Neuronal stem cell (in vitro differentiated cells): ENCODE data around the gene ARMC12.

Experiments
- DNase-seq: peaks from one replicate; pipeline ENCODE4 v3.0.0-alpha.2; 2013; ENCODE audit warnings: low spot score
- H2AFZ ChIP-seq: one replicate; pipeline ENCODE4 v1.6.1; 2013; ENCODE audit warnings: mild to moderate bottlenecking, low read length, inconsistent platforms
- H2AK5ac ChIP-seq: 2 replicates; pipeline ENCODE4 v1.6.1; 2013; ENCODE audit warnings: low read depth, mild to moderate bottlenecking, inconsistent platforms, low read length, moderate library complexity, mixed read lengths
- H2BK120ac ChIP-seq: 2 replicates; pipeline ENCODE4 v1.6.1; 2013; ENCODE audit warnings: low read depth, mild to moderate bottlenecking, inconsistent platforms, low read length, moderate library complexity, mixed read lengths
- H2BK12ac ChIP-seq: one replicate; pipeline ENCODE4 v1.6.1; 2013; ENCODE audit warnings: low read length, inconsistent platforms
- H2BK15ac ChIP-seq: 2 replicates; pipeline ENCODE4 v1.6.1; 2013; ENCODE audit warnings: mild to moderate bottlenecking, low read length, inconsistent platforms, mixed read lengths
- H2BK5ac ChIP-seq: one replicate; pipeline ENCODE4 v1.6.1; 2013; ENCODE audit warnings: inconsistent platforms, mild to moderate bottlenecking, low read length, moderate library complexity
- H3K14ac ChIP-seq: one replicate; pipeline ENCODE4 v1.6.1; 2013; ENCODE audit warnings: low read length, inconsistent platforms
- H3K18ac ChIP-seq: 2 replicates; pipeline ENCODE4 v1.6.1; 2013; ENCODE audit warnings: low read length, inconsistent platforms
- H3K23ac ChIP-seq: 2 replicates; pipeline ENCODE4 v1.6.1; 2013; ENCODE audit warnings: low read depth, mild to moderate bottlenecking, mixed read lengths, low read length, inconsistent platforms; ENCODE audit not compliant: poor library complexity
- H3K27ac ChIP-seq: replicated peaks from 3 replicates; pipeline ENCODE4 v1.5.1; 2013; ENCODE audit warnings: low read length, inconsistent platforms
- H3K27me3 ChIP-seq, 3 experiments: 2 replicates each; pipeline ENCODE4 v1.6.1; 2013; ENCODE audit warnings: low read length in 3 of 3, mild to moderate bottlenecking in 2 of 3, inconsistent platforms in 1 of 3, low read depth in 1 of 3, mixed read lengths in 1 of 3, moderate library complexity in 1 of 3; ENCODE audit not compliant: control insufficient read depth in 3 of 3, insufficient read depth in 3 of 3
- H3K36me3 ChIP-seq, 2 donors: replicated peaks in 1 of 2; 2 replicates each; pipeline ENCODE4 v1.6.1; 2013; ENCODE audit warnings: low read length in 2 of 2; ENCODE audit not compliant: control insufficient read depth in 2 of 2, insufficient read depth in 2 of 2
- H3K4ac ChIP-seq: 2 replicates; pipeline ENCODE4 v1.6.1; 2013; ENCODE audit warnings: inconsistent platforms, mild to moderate bottlenecking, low read length, moderate library complexity
- H3K4me1 ChIP-seq, 2 donors: 1 replicate in 1 of 2; 2 replicates in 1 of 2; pipeline ENCODE4 v1.6.1; 2013; ENCODE audit warnings: low read length in 2 of 2, low read depth in 1 of 2; ENCODE audit not compliant: control insufficient read depth in 2 of 2, insufficient read depth in 1 of 2
- H3K4me2 ChIP-seq: one replicate; pipeline ENCODE4 v1.6.1; 2013; ENCODE audit warnings: mild to moderate bottlenecking, low read length, inconsistent platforms; ENCODE audit not compliant: insufficient read depth, poor library complexity, severe bottlenecking
- H3K4me3 ChIP-seq, 2 donors: 2 replicates each; pipeline ENCODE4 v1.5.1; 2013; ENCODE audit warnings: low read length in 2 of 2, mild to moderate bottlenecking in 2 of 2, inconsistent platforms in 1 of 2, moderate library complexity in 1 of 2
- H3K79me1 ChIP-seq: one replicate; pipeline ENCODE4 v1.6.1; 2013; ENCODE audit warnings: low read depth, mild to moderate bottlenecking, inconsistent platforms, low read length, moderate library complexity
- H3K9ac ChIP-seq: one replicate; pipeline ENCODE4 v1.6.1; 2013; ENCODE audit warnings: mild to moderate bottlenecking, low read depth, low read length, inconsistent platforms; ENCODE audit not compliant: poor library complexity
- H3K9me3 ChIP-seq, 2 donors: replicated peaks in 1 of 2; 2 replicates each; pipeline versions ENCODE3 to v1.6.1; 2013; ENCODE audit warnings: low read length in 2 of 2, mild to moderate bottlenecking in 2 of 2, inconsistent platforms in 1 of 2, low read depth in 1 of 2, mixed read lengths in 1 of 2, moderate library complexity in 1 of 2; ENCODE audit not compliant: control insufficient read depth in 2 of 2, insufficient read depth in 1 of 2
- H4K8ac ChIP-seq: one replicate; pipeline ENCODE4 v1.6.1; 2013; ENCODE audit warnings: low read depth, mild to moderate bottlenecking, inconsistent platforms, low read length, moderate library complexity
- H4K91ac ChIP-seq: one replicate; pipeline ENCODE4 v1.6.1; 2013; ENCODE audit warnings: low read length, low read depth, mild to moderate bottlenecking, inconsistent platforms; ENCODE audit not compliant: poor library complexity
- WGBS, 2 donors: extraction: QIAGEN DNeasy Blood & Tissue Kit; methylation state at CpG; one replicate each; pipeline ENCODE4 v1.1.7; 2013; ENCODE audit warnings: missing lambda C conversion rate in 2 of 2, mixed read lengths in 1 of 2; ENCODE audit not compliant: insufficient read length in 2 of 2, insufficient replicate concordance in 1 of 2; ENCODE audit errors: extremely low coverage in 2 of 2; 5-methylcytosine and 5-hydroxymethylcytosine counted together

The ARMC12 gene

DNA sequence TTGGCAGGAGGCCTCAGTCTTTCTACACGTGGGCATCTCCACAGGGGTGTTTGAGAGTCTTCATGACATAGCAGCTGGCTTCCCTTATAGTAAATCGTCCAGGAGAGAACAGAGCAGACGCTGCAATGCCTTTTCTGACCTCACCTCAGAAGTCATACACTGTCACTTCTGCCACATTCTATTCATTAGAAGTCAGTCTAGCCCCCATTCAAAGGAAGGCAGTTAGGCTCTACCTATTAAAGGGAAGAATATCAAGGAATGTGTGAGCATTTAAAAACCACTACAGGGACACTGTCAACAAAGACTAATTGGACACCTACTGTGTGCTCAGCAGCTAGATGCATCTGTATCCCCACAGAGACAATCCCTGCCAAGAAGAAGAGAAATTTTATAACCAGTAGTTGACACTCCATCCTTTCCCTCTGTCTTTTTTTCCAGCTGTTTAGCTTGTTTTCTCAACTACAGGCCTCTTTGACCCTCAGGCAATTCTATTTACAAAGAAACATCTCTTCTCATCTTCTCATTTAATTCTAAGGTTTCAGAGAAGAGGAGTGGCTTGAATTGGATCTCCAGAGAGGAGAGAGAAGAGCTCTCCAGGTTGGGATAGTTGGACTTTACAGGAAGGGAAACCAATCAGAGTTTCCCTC lies 18.6 kb downstream of the ARMC12 start:
- no peaks in the 10 kb centered on the region for H3K9me3 ChIP-seq
- H2BK15ac ChIP-seq = no peak overlapping the region
- H2BK12ac ChIP-seq = no peak overlapping the region
- no peak overlapping the region for H2AK5ac ChIP-seq
- H3K18ac ChIP-seq = no peak overlapping the region
- peak overlapping the region; percentile 65 for H2AFZ ChIP-seq
- H3K9ac ChIP-seq = no peak overlapping the region
- no CpG with 5 or more reads among the region's 3 CpGs for WGBS, 2 donors
- H3K27me3 ChIP-seq = no peaks in the 10 kb centered on the region
- H3K14ac ChIP-seq = no peak overlapping the region
- H2BK5ac ChIP-seq = no peak overlapping the region
- no peaks in the 10 kb centered on the region for H3K36me3 ChIP-seq
- H3K79me1 ChIP-seq = no peaks in the 10 kb centered on the region
- H3K4me2 ChIP-seq = no peak overlapping the region
- H3K23ac ChIP-seq = no peak overlapping the region
- no peak overlapping the region for H3K4me3 ChIP-seq
- H3K27ac ChIP-seq = no peak overlapping the region
- peaks cover 11 to 14% of the 10 kb centered on the region in 2 donors for H3K4me1 ChIP-seq
- no peak for DNase-seq
- H4K91ac ChIP-seq = no peak overlapping the region
- H3K4ac ChIP-seq = no peak overlapping the region
- H2BK120ac ChIP-seq = no peak overlapping the region
- no peak overlapping the region for H4K8ac ChIP-seq

DNA sequence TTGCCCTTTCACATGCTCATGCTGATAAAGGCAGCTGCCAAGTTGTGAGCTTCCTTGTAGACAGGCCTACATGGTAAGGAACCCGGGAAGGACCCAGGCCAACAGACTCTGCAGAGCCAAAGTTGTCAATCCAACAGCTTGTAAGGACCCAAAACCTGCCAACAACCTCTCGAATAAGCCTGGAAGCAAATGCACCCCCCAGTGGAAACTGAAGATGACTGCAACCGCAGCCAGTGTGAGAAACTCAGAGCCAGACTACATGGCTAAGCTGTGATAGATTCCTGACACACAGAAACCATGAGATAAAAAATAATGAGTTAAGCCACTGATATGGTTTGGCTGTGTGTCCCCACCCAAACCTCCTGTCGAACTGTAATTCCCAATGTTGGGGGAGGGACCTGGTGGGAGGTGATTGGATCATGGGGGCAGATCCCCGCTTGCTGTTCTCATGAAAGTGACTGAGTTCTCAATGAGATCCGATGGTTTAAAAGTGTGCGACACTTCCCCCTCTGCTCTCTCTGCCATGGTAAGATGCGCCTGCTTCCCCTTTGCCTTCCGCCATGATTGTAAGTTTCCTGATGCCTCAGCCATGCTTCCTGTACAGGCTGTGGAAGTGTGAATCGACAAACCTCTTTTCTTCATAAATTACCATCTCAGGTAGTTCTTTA lies 20.8 kb downstream of the ARMC12 start:
- no peaks in the 10 kb centered on the region for H3K36me3 ChIP-seq
- H3K9me3 ChIP-seq = no peaks in the 10 kb centered on the region
- H3K27ac ChIP-seq = no peak overlapping the region
- no peak overlapping the region for H4K91ac ChIP-seq
- no peak overlapping the region for H2BK5ac ChIP-seq
- DNase-seq = no peak
- H3K18ac ChIP-seq = no peak overlapping the region
- no peak overlapping the region for H3K23ac ChIP-seq
- peak overlapping the region; percentile 71 for H2AFZ ChIP-seq
- H3K27me3 ChIP-seq = no peaks in the 10 kb centered on the region
- no peak overlapping the region for H2BK15ac ChIP-seq
- H2AK5ac ChIP-seq = no peak overlapping the region
- H2BK12ac ChIP-seq = no peak overlapping the region
- H3K4me2 ChIP-seq = no peak overlapping the region
- H3K4ac ChIP-seq = no peak overlapping the region
- no peak overlapping the region for H3K9ac ChIP-seq
- no CpG with 5 or more reads among the region's 10 CpGs for WGBS, 2 donors
- H3K4me3 ChIP-seq = no peak overlapping the region
- H3K14ac ChIP-seq = no peak overlapping the region
- H3K4me1 ChIP-seq = peaks cover 11 to 14% of the 10 kb centered on the region in 2 donors
- H2BK120ac ChIP-seq = no peak overlapping the region
- no peaks in the 10 kb centered on the region for H3K79me1 ChIP-seq
- no peak overlapping the region for H4K8ac ChIP-seq

DNA sequence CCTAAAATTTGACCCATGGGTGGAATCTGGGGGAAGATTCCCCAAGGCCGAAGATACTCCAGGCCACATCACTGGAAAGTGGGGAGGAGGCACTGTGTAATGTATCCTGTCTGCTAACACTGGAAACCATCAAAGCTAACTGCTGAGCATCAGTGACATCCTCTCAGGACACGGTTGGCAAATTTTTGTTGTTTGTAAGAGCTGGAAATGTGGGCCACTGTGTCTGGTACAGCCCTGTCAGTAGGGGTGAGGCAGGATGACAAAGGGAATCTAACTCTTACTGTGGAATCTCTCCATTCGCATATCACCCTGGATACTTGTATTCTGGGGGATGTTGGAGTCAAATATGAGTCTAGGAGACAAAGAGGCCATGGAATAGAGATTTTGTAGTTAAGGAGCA lies 22.6 kb downstream of the ARMC12 start:
- peak overlapping the region; percentile 2 for H2AFZ ChIP-seq
- no peak overlapping the region for H3K18ac ChIP-seq

DNA sequence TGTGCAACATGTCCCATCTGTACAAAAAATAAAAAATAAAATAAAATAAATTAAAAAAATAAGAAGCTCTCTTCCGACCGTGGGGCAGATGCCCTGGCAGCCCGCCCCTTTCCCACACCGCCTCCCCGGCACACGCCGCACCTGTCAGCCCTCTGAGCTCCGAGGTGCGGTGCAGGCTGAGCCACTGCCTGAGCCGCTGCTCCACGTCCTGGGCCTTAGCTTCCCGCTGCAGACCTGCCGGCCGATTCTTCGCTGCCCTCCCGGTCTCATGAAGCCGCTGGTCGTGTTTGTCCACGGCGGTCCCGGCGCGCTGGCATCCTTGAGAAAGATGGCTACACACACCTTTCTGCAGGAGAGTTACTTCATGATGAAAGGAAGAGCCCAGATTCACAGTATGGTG lies 28.9 kb downstream of the ARMC12 start:
- Histone ChIP-seq H2AK5ac (no peak overlapping the region), H3K9me3 (no peaks in the 10 kb centered on the region), H3K4ac (no peak overlapping the region), H2BK15ac (no peak overlapping the region), H3K27me3 (peaks cover 0 to 27% (median 5%) of the 10 kb centered on the region in 3 experiments), H2BK5ac (no peak overlapping the region), H3K4me3 (no peak overlapping the region), H3K27ac (no peak overlapping the region), H4K91ac (no peak overlapping the region), H3K9ac (no peak overlapping the region), H3K79me1 (no peaks in the 10 kb centered on the region), H3K14ac (no peak overlapping the region), H3K23ac (no peak overlapping the region), H2BK120ac (no peak overlapping the region), H2AFZ (no peak overlapping the region), H4K8ac (no peak overlapping the region), H3K18ac (no peak overlapping the region), H3K4me2 (no peak overlapping the region), H2BK12ac (no peak overlapping the region), H3K4me1 (peaks cover 3% of the 10 kb centered on the region in 2 donors), H3K36me3 (no peaks in the 10 kb centered on the region)
- WGBS, 2 donors = no CpG with 5 or more reads among the region's 23 CpGs
- no peak for DNase-seq

More for the DNA sequence above, 22.6 kb downstream of the ARMC12 start:
- Histone ChIP-seq H3K9ac (no peak overlapping the region), H3K4me2 (no peak overlapping the region), H3K4me3 (no peak overlapping the region), H2BK120ac (no peak overlapping the region), H3K23ac (no peak overlapping the region), H3K36me3 (no peaks in the 10 kb centered on the region), H2BK12ac (no peak overlapping the region), H2AK5ac (no peak overlapping the region), H2BK5ac (no peak overlapping the region), H4K8ac (no peak overlapping the region), H3K79me1 (no peaks in the 10 kb centered on the region), H3K4ac (no peak overlapping the region), H2BK15ac (no peak overlapping the region), H3K14ac (no peak overlapping the region), H3K9me3 (no peaks in the 10 kb centered on the region), H3K4me1 (peaks cover 12 to 17% of the 10 kb centered on the region in 2 donors), H3K27ac (no peak overlapping the region), H3K27me3 (peaks cover 0 to 16% (median 3%) of the 10 kb centered on the region in 3 experiments), H4K91ac (no peak overlapping the region)
- no peak for DNase-seq
- no CpG with 5 or more reads among the region's 3 CpGs for WGBS, 2 donors
